IPS-NIHi7 (cell line): ENCODE measurements around the gene CORO2A.
"Not testable (repeated sequence)": the region's sequence is repeated elsewhere in the genome, so short reads cannot be mapped to it uniquely, and the experiment has no call there.

Experiments used
- DNase-seq: peaks from one replicate; pipeline ENCODE4 v3.0.0; 2012; ENCODE audit warnings: mixed read lengths; ENCODE audit errors: extremely low spot score

Gene CORO2A

DNA sequence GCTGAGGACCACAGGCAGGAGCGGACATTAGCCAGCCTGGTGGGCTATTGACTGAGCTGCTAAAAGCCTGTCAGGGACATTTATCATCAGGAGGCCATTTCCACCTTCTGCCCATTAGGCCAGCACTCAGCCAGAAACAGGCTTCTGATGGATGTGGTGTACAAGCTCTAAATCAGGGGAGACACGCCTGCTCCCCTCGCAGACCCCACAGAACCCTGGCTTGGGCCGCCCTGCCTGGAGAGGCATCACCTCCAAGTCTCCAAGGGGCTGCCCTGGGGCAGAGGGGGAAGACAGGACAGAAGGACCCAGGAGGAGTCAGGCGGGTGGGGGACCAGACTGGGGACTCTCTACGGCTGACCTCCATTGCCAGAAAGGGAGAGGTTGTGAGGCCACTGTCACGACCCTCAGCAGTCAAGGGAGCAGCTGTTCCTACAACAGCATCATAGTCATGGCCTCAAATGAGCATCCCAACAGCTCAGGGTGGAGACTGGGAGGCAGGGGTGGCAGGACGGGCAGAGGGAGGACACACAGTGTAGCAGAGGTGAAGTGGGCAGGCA is 49.4 kb downstream of the CORO2A start:
- DNase-seq, result no peak

DNA sequence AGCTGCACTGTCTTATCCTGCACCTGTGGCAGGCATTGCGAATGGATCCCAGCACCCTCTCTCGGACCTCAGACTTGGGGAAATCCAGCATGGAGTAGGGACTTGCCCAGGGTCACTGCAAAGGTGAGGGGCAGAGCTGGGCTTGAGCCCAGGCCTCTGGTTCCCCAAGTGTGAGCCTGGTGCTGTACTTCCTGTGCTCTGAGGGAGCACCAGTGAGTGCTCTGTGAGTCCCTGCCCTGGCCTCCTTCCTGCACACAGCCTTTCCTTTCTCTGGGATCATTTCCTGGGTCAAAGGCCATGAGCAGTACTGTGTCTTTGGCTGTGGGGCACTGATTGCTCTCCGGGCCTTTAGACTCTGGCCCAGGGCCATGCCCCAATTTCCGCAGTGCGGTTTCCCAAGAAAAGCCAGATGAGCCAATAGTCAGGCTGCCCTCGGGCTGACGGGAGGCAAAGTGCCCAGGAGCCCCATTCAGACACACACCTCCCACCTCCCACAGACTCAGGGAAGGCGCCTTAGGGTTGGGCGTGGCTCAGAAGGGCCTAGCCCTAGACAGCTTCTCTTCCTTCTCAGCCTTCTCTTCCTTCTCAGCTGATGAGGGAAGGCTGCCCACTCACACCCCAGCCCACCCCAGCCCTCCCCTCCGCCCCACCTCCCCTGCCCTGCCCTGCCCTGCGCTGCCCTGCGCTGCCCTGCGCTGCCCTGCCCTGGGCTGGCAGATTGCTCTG is 50.1 kb downstream of the CORO2A start:
- DNase-seq, result no peak

DNA sequence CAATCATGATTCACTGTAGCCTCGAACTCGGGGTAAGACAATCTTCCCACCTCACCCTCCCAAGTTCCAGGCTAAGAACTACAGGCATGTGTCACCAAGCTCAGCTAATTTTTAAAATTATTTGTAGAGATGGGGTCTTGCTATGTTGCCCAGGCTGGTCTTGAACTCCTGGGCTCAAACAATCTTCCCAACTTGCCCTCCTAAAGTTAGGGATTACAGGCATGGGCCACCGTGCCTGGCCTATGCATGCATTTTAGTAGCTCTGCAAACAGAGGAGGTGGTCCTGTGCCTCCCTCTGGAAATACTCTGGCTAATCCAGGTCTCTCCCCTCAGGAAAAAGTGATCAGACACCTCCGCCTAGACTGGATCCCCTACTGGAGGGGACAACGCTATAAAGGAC is 51.9 kb downstream of the CORO2A start:
- no peak for DNase-seq

DNA sequence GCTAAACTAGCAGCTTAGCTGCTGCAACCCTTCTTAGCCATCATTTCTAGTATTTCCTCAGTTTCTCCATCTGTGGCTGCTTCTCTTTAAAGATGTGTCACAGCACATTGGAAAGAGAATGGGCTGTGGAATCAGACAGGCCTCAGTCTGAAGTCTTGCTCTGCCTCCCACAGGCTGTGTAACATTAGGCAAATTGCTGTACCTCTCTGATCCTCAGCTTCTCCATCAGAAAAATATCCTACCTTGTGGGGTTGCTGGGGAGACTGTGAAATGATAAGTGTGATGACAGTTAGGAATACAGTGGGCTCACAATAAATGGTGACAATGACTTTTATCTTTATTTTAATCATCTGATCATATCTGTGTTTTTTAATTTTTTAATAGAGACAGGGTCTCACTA is 55.9 kb downstream of the CORO2A start:
- DNase-seq, result no peak

DNA sequence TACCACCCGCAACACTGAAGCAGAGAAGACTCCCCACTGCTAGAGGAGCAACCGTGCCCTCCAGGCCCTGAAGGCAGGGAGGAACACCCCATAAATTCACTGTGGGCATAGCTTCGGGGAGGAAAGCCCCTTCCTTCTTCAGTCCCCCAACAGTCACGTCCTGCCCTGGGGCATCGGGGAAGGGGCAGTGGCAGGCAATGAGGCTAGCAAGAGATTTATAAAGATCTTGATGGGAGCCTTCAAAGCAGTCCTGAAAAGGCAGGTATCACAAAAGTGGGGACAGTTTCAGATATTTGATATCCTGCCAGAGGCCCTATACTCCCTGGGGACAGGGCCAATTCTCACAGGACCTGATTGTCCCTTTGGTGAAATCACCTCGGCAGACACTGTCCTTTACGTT is 56.5 kb downstream of the CORO2A start:
- DNase-seq, result no peak

DNA sequence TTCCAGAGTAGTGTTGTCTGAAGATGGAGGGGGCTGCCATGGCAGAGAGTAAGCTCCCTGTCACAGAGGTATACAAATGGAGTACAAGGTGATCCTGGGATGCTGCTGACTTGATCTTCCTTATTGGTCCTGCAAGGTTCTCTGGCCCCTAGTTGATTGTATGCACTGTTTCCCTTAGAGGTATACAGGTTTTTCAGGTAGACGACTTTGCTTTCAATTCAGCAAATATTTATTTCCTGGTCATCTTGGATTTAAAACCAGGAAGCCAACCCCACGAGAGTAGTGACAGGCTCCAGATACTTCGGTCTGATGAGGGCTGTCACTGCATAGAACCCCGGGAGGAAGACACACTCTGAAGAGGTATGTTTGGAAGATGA is 56.9 kb downstream of the CORO2A start:
- no peak for DNase-seq

DNA sequence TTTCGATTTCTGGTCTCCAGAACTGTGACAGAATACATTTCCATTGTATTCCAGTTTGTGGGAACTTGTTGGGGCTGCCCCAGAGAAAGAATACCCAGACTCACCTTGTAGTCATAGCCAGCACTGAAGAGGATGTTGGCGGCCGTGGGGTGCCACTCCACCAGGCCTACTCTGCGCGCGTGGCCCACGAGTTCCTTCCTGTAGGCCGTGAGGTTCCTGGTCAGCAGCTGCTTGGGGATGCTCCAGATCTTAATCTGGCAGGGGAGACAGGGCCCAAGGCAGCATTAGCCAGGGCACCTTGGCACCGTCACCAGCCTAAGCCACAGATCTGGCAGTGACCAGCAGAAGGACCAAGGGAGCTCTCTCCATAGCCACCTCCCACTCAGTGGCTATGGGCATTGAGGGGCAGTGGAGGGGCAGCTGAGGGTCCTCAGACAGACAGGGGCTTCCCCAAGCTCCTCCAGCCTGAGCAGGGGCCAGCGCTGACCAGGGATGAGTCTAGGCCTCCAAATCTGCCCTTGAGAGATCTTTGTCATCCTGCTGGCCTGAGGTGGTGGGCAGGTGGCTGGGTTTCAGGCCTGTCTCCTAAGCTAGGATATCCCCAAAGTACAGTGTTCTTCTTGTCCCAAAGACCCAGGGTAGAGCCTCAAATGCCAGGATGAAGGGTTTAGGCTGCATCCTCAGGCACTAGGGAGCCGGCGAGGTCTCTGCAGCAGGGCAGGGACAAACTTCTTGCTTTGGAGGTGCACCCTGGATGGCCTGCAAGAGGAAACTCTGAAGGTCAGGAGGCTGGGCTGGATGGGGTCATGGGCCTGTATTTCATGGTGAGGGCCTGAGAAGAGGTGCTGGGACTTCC is 57.5 kb downstream of the CORO2A start:
- no peak for DNase-seq

DNA sequence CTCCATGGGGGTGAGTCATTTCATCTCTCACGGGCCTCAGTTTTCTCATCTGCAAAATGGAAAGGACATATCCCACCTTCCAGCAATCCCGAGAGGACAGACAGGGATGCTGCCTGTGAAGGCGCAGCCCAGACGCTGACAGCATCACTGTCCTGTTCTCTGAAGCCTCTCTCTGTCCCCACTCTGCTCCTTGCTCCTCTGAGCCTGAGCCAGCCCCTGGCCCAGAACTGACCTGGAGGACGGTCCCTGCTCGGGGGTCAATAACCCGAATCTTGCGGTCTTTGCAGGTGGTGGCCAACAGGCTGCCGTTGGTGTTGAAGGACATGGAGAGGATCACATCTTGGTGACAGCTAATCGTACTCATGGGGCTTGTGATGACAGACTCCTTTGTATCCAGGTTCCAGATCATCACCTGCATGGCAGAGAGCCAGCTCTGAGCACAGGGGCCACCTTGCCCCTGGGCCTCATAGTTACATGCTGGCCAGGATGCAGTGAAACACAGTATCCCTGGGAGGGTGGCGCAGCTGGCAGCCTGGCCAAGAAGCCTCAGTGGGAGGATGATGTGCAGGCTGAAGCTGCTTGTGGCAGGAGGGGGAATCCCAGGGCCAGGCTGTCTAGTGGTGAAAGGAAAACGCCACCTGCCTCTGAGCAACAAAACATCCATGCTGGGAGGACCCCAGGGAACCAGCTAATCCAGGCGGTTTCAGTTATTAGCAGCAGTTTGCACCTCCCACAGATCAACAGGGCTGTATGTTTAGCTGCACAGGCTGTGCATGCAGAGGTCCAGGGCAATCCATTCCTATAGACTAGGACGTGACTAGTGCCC is 59.4 kb downstream of the CORO2A start:
- peak; percentile 5 for DNase-seq

DNA sequence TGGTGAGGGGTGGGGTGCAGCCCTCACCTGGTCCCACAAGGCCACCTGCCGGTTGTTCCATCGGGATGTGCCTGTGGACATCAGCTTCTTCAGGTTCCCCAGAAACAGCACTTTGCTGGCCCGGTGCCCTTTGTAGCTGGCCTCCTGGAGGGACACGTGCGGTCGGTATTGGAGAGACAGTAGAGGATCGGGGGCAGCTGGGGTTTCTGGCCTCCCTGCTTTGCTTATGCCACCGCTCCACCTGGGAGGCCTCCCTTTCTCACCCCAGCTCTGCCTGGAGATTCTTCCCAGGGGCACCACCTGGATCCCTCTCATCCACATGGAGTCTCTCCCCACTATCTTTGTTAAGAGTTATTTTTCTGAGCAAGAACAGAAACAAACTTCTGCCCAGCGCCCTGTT is 60.3 kb downstream of the CORO2A start:
- no peak for DNase-seq

DNA sequence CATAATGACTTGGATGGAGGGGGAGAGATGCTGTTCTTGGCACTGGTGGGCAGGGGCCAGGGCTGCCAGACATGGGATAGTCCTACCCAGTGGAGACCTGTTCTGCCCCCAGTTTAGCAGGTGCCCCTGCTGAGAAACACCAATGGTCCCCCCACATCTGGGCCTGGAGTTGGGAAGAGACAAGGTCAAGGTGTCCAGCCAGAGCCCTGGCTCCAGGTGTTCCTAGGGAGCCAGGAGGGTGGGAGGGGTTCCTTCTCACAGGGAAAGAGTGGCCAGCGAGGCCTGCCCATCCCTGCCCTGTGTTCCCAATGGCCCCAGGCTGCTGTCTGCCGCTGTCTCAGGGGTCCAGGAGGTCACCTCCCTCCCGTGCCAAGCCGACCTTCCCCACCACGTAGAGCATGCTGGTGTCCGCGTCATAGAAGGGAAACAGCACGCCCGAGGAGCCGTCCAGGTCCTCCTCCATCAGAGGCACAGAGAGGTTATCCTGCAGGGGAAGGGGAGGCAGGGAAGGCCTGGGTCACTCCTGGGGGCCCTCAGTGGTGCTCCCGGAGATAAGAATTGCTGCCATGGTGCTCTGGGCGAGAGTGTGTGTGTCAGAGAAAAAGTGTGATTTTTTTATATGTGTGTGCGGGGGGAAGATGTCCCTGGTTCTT is 61.7 kb downstream of the CORO2A start:
- DNase-seq, result peak; percentile 7

DNA sequence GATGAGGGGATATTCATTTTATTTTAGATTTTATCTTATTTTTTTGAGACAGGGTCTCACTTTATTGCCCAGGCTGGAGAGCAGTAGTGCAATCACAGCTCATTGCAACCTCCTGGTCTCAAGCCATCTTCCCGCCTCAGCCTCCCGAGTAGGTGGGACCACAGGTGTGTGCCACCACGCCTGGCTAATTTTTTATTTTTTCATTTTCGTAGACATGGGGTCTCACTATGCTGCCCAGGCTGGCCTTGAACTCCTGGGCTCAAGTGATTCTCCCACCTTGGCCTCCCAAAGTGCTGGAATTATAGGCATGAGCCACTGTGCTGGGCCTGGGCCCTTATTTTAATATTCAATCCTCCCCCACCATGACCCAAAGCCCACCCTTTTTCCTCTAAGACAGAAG is 62.4 kb downstream of the CORO2A start:
- DNase-seq, result not testable (repeated sequence)

DNA sequence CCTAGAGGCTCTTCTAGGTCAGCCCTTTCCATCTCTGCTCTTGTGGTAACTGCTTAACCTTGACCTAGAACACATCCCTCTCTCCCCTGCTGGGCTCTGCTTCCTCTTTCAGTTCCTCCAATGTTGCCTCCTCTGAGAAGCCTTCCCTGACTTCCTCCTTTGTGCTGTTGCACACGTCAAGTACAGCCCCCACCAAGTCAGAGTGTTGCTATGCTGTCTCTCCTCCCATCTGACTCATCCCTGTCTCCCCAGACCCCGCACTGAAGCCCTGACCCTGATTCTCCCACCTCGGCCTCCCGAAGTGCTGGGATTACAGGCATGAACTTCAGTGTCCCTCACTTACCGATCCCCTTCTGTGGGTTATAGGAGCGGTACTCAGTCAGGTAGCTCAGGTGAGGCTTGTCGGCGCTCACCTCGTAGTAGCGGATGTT is 63.0 kb downstream of the CORO2A start:
- no peak for DNase-seq

DNA sequence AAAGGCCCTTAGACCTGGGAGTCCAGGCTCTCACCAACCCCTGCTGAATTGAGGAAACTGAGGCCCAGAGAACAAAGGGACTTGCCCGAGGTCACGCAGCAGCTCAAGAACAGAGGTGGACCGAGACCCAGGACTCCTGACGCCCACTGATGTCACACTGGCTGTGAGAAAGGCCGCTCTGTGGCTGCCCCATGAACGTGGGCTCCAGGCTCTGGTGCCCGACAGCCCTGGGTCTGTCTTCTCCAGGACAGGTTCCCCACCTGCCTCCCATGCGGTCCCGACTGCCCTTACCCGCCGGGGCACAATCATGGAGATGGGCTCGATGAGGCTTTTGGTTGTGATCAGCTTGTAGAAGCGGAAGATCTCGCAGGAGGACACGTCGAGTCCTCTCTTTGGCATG is 64.1 kb downstream of the CORO2A start:
- no peak for DNase-seq

DNA sequence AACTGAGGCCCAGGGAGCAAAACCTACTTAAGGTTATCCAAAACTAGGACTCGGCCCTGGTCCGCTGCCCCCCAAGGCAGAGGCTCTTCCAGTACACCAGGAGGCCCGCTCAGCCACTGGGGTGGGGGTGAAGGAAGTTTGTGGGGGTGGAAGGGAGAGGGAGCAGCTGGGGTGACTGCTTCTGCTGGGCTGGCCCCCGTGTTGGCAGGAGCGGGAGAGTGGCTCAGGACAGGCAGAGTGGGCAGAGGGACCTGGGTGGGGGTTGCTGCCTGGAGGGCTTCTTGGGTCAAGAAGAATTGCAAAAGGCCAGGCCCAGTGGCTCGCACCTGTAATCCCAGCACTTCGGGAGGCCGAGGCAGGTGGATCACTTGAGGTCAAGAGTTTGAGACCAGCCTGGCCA is 65.2 kb downstream of the CORO2A start:
- DNase-seq, result no peak

DNA sequence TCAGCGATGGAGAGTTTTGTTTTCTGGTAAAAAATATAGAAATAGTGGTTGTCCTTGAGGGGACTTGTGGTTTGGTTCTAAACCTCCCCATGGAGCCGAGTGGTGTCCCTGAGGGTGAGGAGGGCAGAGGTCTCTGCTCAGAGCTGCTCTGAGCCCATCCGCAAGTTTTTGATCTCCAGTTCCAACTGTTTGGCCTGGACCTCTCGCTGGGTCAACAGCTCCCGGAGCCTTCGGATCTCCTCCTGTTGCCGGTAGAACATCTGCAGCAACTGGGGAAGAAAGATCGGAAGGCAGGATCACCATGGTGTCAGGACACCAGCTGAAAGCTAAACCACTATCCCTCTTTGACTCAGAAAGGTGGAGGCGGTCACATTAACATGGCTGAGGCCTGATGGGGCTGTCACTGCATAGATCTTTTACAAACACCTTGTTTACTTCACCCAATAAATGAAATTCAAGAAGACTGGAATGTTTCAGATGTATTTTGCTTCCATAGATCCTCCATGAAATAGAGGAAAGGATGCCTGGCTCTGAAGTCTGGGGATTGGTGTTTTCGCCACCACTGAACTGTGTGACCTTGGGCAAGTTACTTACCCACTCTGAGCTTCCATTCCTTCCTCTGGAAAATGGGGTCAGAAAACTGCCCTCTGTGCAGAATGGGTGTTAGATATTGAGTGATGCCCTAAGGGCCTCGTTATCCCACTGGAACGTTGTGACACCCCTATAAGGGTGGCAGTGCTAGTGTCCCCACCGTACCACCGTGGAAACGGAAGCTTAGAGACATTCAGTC is 67.6 kb downstream of the CORO2A start:
- DNase-seq, result no peak

DNA sequence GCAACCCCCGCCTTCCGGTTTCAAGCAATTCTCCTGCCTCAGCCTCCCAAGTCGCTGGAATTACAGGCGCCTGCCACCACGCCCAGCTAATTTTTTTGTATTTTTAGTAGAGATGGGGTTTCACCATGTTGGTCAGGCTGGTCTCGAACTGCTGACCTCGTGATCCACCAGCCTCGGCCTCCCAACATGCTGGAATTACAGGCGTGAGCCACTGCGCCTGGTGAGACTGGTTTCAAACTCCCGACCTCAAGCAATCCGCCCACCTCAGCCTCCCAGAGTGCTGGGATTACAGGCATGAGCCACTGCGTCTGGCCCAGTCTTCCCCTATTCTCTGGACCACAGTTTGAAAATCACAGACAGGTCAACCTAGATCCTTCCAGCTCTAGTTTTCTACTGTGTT is 68.3 kb downstream of the CORO2A start:
- DNase-seq, result not testable (repeated sequence)

DNA sequence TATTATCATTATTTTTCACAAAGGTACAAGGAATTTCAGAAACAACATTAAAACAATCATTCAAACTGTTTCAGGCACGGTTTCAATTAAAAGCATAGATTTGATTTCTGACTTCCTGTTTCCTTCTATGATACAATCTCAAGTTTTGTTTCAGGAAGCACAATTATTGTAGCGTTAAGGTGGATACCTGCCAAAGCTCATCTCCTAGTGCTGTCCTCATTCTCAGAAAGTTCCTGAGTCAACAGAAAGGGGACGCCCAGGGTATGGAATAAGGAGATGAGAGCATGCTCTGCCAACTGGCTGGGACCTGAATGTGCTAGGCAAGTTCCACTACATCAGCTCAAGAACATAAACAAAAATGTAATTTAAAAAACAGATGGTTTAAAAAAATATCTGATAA is 71.4 kb downstream of the CORO2A start:
- DNase-seq, result no peak

DNA sequence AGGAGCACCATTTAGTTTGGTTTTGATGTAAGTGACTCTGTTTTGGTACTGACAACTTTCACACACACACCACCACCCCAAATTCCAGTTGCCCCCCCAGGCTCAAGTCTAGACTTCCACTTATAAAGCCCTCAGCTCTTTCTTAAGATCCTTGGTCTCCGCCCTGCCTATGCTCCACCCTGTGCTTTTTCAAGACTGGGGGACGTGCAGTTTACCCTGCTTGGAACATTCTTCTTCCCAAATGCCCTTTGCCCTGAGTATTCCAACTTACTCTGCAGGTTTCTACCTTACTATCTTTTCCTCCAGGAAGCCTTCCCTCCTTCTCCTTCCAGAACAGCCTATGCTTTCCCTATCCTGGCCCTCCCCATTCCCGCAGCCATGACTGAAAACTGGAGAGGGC is 72.0 kb downstream of the CORO2A start:
- DNase-seq, result no peak

DNA sequence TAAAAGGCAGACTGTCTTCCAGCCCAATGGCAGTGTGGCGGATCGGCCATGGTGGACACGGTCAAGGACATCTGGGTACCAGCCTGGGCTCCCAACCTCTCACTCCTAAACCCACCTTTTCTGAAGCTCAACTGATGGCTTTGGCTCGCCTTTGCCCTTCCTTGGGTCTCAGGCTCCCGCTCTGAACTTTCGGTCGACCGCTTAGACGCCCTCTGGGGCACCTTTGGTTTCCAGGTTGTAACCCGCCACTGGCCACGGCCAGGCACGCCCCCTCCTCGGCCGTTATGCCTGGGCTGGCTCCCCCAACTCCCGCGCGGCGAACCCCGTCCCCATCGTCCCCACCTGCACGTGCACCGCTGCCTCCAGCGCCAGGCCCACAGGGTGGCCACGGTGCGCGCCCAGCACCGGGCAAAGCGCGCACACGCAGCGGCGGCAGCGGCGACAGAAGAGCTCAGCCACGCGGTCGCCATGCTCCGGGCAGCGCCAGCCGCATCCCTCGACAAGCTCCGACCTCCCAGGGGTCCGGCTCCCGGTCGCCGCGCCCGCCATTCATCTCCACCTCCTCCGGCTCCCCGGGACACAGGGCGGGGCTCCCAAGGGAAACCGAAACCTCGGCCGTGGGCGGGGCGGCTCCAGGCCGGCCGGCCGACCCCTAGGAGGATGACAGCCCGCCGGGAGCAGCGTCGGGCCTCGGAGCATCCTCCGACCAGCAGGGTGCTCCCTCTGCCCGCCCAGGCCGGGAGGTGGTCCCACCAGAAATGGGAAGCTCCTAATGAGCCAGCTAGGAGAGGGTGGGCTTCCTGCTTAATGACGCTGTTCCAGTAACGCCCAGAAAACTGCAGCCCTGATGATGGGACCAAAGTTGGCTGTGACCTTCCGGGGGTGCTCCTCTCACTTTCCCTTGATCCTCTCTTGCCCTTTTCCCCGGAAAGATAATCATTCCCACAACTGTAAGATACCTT is 73.5 kb downstream of the CORO2A start, which contains the start of gene TRIM14:
Gene TRIM14 (minus strand): TSS at position 583 of the 962 bp plus-strand sequence. CDS start 34 bp downstream, at position 549.
- peak; percentile 86 for DNase-seq
